K562 (cell line): ENCODE results near the gene THBS2. TPM values are rescaled to one million over a fixed set of nuclear protein-coding genes. Genes with fewer than 3 reads are reported as not detected.

Experiments used
- ATAC-seq: fragments of 200-7000 bp; cut with Tn5 transposase; 3 replicates; pipeline ENCODE4 v1.9.1; 2020; ENCODE audit warnings: moderate library complexity
- BruUV-seq: library from RNA; stranded (reverse); fragments of 400-500 nt; replicated peaks from 2 replicates; lab custom pipeline; 2021; lab: Mats Ljungman, UMichigan
- CTCF ChIA-PET: fragments of 300-600 bp; formaldehyde crosslinking; extraction: SDS; loops from one replicate; lab custom pipeline; 2021; ENCODE audit warnings: low intra/inter-chr PET ratio; lab: Yijun Ruan, JAX
- POLR2A ChIA-PET: fragments of 300-600, 350-650 bp; sonication (Branson Sonifier 250); formaldehyde crosslinking; extraction: SDS; loops from one replicate; lab custom pipeline; 2021; ENCODE audit warnings: antibody characterized with exemption, inconsistent platforms; lab: Yijun Ruan, JAX
- DNase-seq, 4 experiments: peaks; one replicate each; pipeline versions ENCODE4 v3.0.0 to v3.0.0-alpha.2; 2011 to 2018; ENCODE audit warnings: low spot score in 3 of 4, mixed read lengths in 3 of 4; ENCODE audit errors: extremely low read depth in 1 of 4
- FAIRE-seq: peaks from 2 replicates; lab custom pipeline; 2011; peaks lifted over from hg19 to GRCh38; lab: Jason Lieb, UNC
- H2AFZ ChIP-seq: 2 replicates; pipeline ENCODE4 v1.6.0; 2011; ENCODE audit warnings: low read depth, low read length, control low read depth, inconsistent platforms
- H3K27ac ChIP-seq: fragments of 200-600 bp; 3 replicates; pipeline ENCODE4 v1.8.0; 2011; ENCODE audit warnings: low read depth, mild to moderate bottlenecking, control low read depth, inconsistent platforms, low read length, moderate library complexity, mixed read lengths; ENCODE audit errors: extremely low read depth
- H3K27me3 ChIP-seq, 2 experiments: fragments of 300-600 bp in 1 of 2; 2 replicates in 1 of 2; 3 replicates in 1 of 2; pipeline versions ENCODE4 v1.6.0 to v1.8.0; 2011; ENCODE audit warnings: inconsistent platforms in 2 of 2, low read length in 2 of 2, mild to moderate bottlenecking in 1 of 2, mixed read lengths in 1 of 2, moderate library complexity in 1 of 2; ENCODE audit not compliant: control insufficient read depth in 2 of 2, insufficient read depth in 2 of 2
- H3K36me3 ChIP-seq: fragments of 300-600 bp; 3 replicates; pipeline ENCODE4 v1.8.0; 2011; ENCODE audit warnings: mild to moderate bottlenecking, low read length, inconsistent platforms; ENCODE audit not compliant: control insufficient read depth, insufficient read depth
- H3K4me1 ChIP-seq, 2 experiments: fragments of 200-600 bp in 1 of 2; replicated peaks in 1 of 2; 2 replicates in 1 of 2; 3 replicates in 1 of 2; pipeline versions ENCODE4 v1.5.1 to v1.8.0; 2011; ENCODE audit warnings: inconsistent platforms in 2 of 2, low read length in 2 of 2, mild to moderate bottlenecking in 1 of 2, mixed read lengths in 1 of 2, moderate library complexity in 1 of 2; ENCODE audit not compliant: control insufficient read depth in 2 of 2, insufficient read depth in 2 of 2
- H3K4me2 ChIP-seq: 2 replicates; pipeline ENCODE4 v1.6.1; 2011; ENCODE audit warnings: low read length, control low read depth, inconsistent platforms, mixed read lengths; ENCODE audit not compliant: insufficient read depth
- H3K4me3 ChIP-seq: fragments of 200-600 bp; sonication (generic), shearing (Covaris generic); 2 replicates; pipeline ENCODE4 v1.5.1; 2016; ENCODE audit warnings: control low read depth, inconsistent platforms
- H3K79me2 ChIP-seq: fragments of 200-600 bp; 3 replicates; pipeline ENCODE4 v1.8.0; 2011; ENCODE audit warnings: low read length, inconsistent platforms; ENCODE audit not compliant: control insufficient read depth, insufficient read depth
- H3K9ac ChIP-seq, 2 experiments: 2 replicates each; pipeline versions ENCODE4 v1.6.0 to v1.6.1; 2011; ENCODE audit warnings: low read depth in 2 of 2, low read length in 2 of 2, control low read depth in 1 of 2, inconsistent platforms in 1 of 2, mild to moderate bottlenecking in 1 of 2, mixed read lengths in 1 of 2; ENCODE audit not compliant: insufficient read depth in 1 of 2
- H3K9me1 ChIP-seq: one replicate; pipeline ENCODE4 v1.6.0; 2011; ENCODE audit warnings: inconsistent platforms, mild to moderate bottlenecking, low read length, moderate library complexity; ENCODE audit not compliant: control insufficient read depth, insufficient read depth
- H3K9me3 ChIP-seq: replicated peaks from 2 replicates; pipeline ENCODE4 v1.5.1; 2011; ENCODE audit warnings: low read depth, low read length, inconsistent platforms; ENCODE audit not compliant: control insufficient read depth, insufficient read depth
- H4K20me1 ChIP-seq: replicated peaks from 2 replicates; pipeline ENCODE4 v1.6.1; 2011; ENCODE audit warnings: low read length, inconsistent platforms, mixed read lengths; ENCODE audit not compliant: control insufficient read depth, insufficient read depth
- ZBTB5 ChIP-seq: fragments of 450-650 bp; IDR thresholded peaks from 2 replicates; pipeline ENCODE4 v1.6.1; 2017; ENCODE audit warnings: antibody characterized with exemption
- WGBS: fragments of 100-300 bp; shearing (Covaris generic); methylation state at CpG from one replicate; pipeline ENCODE4 v1.1.6; 2016; ENCODE audit warnings: low coverage, mixed read lengths; ENCODE audit not compliant: insufficient coverage; ENCODE audit errors: missing lambda C conversion rate; 5-methylcytosine and 5-hydroxymethylcytosine counted together
- in situ Hi-C: fragments of 300-500 bp; cut with MboI; formaldehyde crosslinking; loops from 4 replicates; pipeline ENCODE4 v1.15.0; 2018; ENCODE audit warnings: inconsistent platforms, mixed read lengths
- intact Hi-C: fragments of 100-400 bp; cut with micrococcal nuclease; formaldehyde crosslinking; loops from 2 replicates; pipeline ENCODE4 v1.14.2; 2022
- polyA plus RNA-seq, 8 experiments: library from polyadenylated mRNA; depleted of rRNA in 4 of 8; stranded (reverse) in 5 of 8; unstranded in 3 of 8; fragments of >200 nt; fragmentation: Nextera tagmentation in 2 of 8; fragmentation: Illumina TruSeq in 1 of 8; extraction: Ambion mirVana in 2 of 8; extraction: Trizol in 1 of 8; gene quantifications; 2 replicates each; pipeline versions ENCODE4 v1.2.1 to v1.2.3, GENCODE V29; 2011 to 2014; ENCODE audit warnings: inconsistent platforms in 1 of 8, missing spikeins in 1 of 8
- total RNA-seq, 7 experiments: library from RNA; depleted of rRNA in 6 of 7; stranded (reverse); fragments of >200 nt in 6 of 7; fragmentation: Illumina TruSeq in 2 of 7; extraction: Trizol in 2 of 7; gene quantifications; 2 replicates each; pipeline versions ENCODE4 v1.2.1 to v1.2.3, GENCODE V29; 2011 to 2021; ENCODE audit warnings: low replicate concordance in 1 of 7

The THBS2 gene
- total and polyA plus RNA-seq, 9 of the 15 experiments (the other 6 are each of a cell fraction or from before 2014, with no cell fraction given) = 0.03 to 0.11 (median 0.03) TPM; not detected in 6

- no peak overlapping the region for H2AFZ ChIP-seq
- WGBS = 1% methylated on average over 28 of the region's 28 CpGs
- H3K27ac ChIP-seq = no peak overlapping the region
- DNase-seq (no peak), FAIRE-seq (no peak), ATAC-seq (no peak)
- BruUV-seq = no TSS peak
- no peaks in the 10 kb centered on the region for H3K9me3 ChIP-seq
- H3K9me1 ChIP-seq = no peaks in the 10 kb centered on the region
- ChIA-PET CTCF (no interaction called here), POLR2A (interaction anchor here (0.6 to 1.6 kb wide), 3 partner anchors 10 to 28 kb away, joined by 3 to 4 read pairs (median 3); no protein-coding TSS in a partner anchor)
- in situ Hi-C loops = no loop called here
- TF ChIP-seq ZBTB5 = no peak
- peaks cover 18 to 63% of the 10 kb centered on the region in 2 experiments; a peak in 4 of 5 replicates for H3K27me3 ChIP-seq
- H4K20me1 ChIP-seq = no peaks in the 10 kb centered on the region
- H3K36me3 ChIP-seq = no peaks in the 10 kb centered on the region
- intact Hi-C loops = no loop called here
- no peak overlapping the region for H3K9ac ChIP-seq
- peaks cover 0 to 8% of the 10 kb centered on the region in 2 experiments; a peak in 1 of 5 replicates for H3K4me1 ChIP-seq
- no peaks in the 10 kb centered on the region for H3K79me2 ChIP-seq
- no peak overlapping the region for H3K4me3 ChIP-seq
- H3K4me2 ChIP-seq = no peak overlapping the region
These were observed 12.9 kb downstream of the THBS2 start for GRCh38 chr6:169240591-169241390.
